Osteocyte (in vitro differentiated cells): Measurements from ENCODE around the gene ZSWIM8. TPM values are rescaled to one million over a fixed set of nuclear protein-coding genes. Genes with fewer than 3 reads are reported as not detected.

ENCODE experiments used
- DNase-seq: peaks from one replicate; pipeline ENCODE4 v3.0.0; 2021; ENCODE audit warnings: mixed read lengths; ENCODE audit not compliant: unreplicated experiment; ENCODE audit errors: extremely low spot score
- H3K27ac Mint-ChIP-seq: one replicate; pipeline ENCODE4 v1.8.0; 2021; ENCODE audit warnings: mild to moderate bottlenecking, mixed read lengths; ENCODE audit not compliant: unreplicated experiment
- H3K27me3 Mint-ChIP-seq: one replicate; pipeline ENCODE4 v1.8.0; 2021; ENCODE audit warnings: mixed read lengths; ENCODE audit not compliant: unreplicated experiment
- H3K36me3 Mint-ChIP-seq: one replicate; pipeline ENCODE4 v1.8.0; 2021; ENCODE audit warnings: mixed read lengths; ENCODE audit not compliant: unreplicated experiment
- H3K4me1 Mint-ChIP-seq: one replicate; pipeline ENCODE4 v1.8.0; 2021; ENCODE audit warnings: mixed read lengths; ENCODE audit not compliant: unreplicated experiment
- H3K4me3 Mint-ChIP-seq: one replicate; pipeline ENCODE4 v1.8.0; 2021; ENCODE audit warnings: mild to moderate bottlenecking, moderate library complexity, mixed read lengths; ENCODE audit not compliant: unreplicated experiment
- H3K9me3 Mint-ChIP-seq: one replicate; pipeline ENCODE4 v1.8.0; 2021; ENCODE audit warnings: mixed read lengths; ENCODE audit not compliant: unreplicated experiment
- total RNA-seq: library from RNA; stranded (reverse); gene quantifications from 2 replicates; pipeline ENCODE4 v1.2.1, GENCODE V29; 2021
- TF ChIP-seq, protein P1 (sequence below): fragments of 200-600 bp; sonication (generic); IDR thresholded peaks from 2 replicates; pipeline ENCODE4 v1.5.0; 2021; ENCODE audit warnings: antibody characterized with exemption, mild to moderate bottlenecking, moderate library complexity

ZSWIM8 gene
- total RNA-seq, 1 donor from 2014 or later, result 186 TPM

DNA sequence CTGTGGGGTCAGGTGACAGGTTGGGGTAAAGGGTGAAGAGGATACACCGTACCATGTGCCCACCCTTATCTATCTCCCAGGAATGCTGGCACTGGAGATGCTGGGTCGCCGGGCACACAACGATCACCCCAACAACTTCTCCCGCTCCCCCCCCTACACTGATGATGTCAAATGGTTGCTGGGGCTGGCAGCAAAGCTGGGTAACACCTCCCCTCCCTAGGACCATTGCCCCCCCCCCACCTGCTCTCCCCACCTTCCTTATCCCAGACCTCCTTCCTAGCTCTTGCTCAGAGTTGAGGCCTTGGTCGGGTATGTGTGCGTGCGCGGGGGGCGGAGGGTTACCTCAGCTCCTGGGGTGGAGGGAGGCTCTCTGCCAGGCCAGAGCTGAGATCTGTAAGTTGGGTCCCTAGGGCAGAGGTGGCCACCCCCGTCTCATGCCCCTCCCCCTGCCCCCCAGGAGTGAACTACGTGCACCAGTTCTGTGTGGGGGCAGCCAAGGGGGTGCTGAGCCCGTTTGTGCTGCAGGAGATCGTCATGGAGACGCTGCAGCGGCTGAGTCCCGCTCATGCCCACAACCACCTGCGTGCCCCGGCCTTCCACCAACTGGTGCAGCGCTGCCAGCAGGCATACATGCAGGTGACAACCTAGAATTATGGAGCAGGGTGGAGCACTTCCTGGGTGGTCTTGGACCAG lies 15.3 kb downstream of the ZSWIM8 start:
- H3K4me3 Mint-ChIP-seq, result no peak overlapping the region
- DNase-seq, result no peak
- no peak overlapping the region for H3K27ac Mint-ChIP-seq
- peaks cover 33% of the 10 kb centered on the region for H3K36me3 Mint-ChIP-seq
- H3K27me3 Mint-ChIP-seq, result no peaks in the 10 kb centered on the region
- H3K9me3 Mint-ChIP-seq, result no peaks in the 10 kb centered on the region
- TF ChIP-seq, protein P1, sequence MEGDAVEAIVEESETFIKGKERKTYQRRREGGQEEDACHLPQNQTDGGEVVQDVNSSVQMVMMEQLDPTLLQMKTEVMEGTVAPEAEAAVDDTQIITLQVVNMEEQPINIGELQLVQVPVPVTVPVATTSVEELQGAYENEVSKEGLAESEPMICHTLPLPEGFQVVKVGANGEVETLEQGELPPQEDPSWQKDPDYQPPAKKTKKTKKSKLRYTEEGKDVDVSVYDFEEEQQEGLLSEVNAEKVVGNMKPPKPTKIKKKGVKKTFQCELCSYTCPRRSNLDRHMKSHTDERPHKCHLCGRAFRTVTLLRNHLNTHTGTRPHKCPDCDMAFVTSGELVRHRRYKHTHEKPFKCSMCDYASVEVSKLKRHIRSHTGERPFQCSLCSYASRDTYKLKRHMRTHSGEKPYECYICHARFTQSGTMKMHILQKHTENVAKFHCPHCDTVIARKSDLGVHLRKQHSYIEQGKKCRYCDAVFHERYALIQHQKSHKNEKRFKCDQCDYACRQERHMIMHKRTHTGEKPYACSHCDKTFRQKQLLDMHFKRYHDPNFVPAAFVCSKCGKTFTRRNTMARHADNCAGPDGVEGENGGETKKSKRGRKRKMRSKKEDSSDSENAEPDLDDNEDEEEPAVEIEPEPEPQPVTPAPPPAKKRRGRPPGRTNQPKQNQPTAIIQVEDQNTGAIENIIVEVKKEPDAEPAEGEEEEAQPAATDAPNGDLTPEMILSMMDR, result no peak
- H3K4me1 Mint-ChIP-seq, result no peaks in the 10 kb centered on the region

DNA sequence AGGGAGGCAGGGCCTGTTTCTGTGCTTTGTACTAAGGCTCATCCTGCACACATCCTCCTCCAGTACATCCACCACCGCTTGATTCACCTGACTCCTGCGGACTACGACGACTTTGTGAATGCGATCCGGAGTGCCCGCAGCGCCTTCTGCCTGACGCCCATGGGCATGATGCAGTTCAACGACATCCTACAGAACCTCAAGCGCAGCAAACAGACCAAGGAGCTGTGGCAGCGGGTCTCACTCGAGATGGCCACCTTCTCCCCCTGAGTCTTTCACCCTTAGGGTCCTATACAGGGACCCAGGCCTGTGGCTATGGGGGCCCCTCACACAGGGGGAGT lies 15.8 kb downstream of the ZSWIM8 start:
- Mint-ChIP-seq H3K9me3 (no peaks in the 10 kb centered on the region), H3K27ac (no peak overlapping the region)

DNA sequence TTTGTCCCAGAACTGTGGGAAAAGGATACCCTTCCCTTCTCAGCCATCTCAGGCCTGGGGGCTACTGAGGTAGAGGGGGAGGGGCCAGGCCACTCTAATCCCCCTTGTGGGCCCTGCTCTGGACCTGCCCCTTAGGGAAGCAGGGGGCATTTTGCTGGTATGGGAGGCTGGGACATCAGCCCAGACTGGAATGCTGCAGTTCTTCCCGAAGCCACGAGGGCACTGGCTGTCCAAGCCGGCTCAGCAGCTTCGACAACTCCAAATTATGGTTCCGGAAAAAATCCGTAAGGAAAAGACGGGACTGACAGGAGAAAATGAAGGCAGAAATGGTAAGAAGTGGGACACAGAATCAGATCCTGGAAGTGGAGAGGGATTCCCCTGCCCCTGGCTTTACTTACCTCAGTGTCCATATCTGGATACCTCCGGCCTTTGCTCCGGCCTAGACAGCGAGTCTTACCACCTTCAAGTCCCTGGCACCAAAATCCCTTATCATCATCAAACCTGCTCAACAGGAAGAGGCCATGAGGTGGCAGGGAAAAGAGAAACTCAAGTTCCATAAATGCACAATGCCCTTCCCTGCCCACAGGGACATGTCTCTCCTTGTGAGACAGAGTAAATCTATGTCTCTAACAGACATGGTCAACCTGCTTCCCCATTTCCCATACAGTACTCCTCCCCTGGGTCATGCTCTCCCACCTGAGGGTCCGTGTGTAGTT lies 17.0 kb downstream of the ZSWIM8 start:
- peaks cover 37% of the 10 kb centered on the region for H3K36me3 Mint-ChIP-seq
- peak overlapping the region; percentile 13 for H3K27ac Mint-ChIP-seq
- H3K4me3 Mint-ChIP-seq, result no peak overlapping the region
- TF ChIP-seq, protein P1, result no peak
- H3K27me3 Mint-ChIP-seq, result no peaks in the 10 kb centered on the region
- DNase-seq, result no peak
- H3K4me1 Mint-ChIP-seq, result peaks cover 7% of the 10 kb centered on the region
- no peaks in the 10 kb centered on the region for H3K9me3 Mint-ChIP-seq

More for the DNA sequence above, 15.8 kb downstream of the ZSWIM8 start:
- Mint-ChIP-seq H3K27me3 (no peaks in the 10 kb centered on the region), H3K4me3 (no peak overlapping the region), H3K4me1 (no peaks in the 10 kb centered on the region), H3K36me3 (peaks cover 34% of the 10 kb centered on the region)
- DNase-seq, result no peak
- TF ChIP-seq, protein P1, result no peak

DNA sequence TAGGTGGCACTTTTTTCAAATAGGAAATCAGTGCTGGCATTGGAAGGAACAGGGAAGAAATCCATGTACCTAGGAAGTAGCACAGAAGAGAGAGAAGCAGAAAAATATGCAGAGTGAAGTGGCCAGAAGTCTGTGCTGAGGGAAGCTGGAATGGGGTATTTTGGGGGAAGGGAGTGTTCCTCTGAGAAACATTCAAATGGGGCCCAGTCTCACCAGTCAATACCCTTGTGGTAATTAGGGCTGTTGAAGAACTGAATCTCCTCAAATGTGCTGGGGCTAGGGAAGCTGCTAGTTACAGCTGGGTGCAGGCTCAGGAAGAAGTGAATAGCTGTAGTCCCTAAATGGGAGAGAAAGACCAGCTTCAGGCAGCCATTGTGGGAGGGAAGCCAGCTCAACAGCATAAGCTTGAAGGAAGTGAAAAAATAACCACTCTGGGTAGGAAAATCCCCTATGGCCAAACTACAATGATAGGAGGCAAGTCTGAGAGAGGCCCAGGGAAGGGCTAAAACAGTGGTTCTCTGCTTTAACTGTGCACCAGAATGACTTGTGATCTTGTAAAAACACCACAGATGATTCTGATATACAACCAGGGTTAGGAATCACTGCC lies 18.4 kb downstream of the ZSWIM8 start:
- H3K4me1 Mint-ChIP-seq, result peaks cover 9% of the 10 kb centered on the region
- H3K4me3 Mint-ChIP-seq, result no peak overlapping the region
- DNase-seq, result no peak

More for the DNA sequence above, 18.4 kb downstream of the ZSWIM8 start:
- TF ChIP-seq, protein P1, result no peak
- Mint-ChIP-seq H3K27ac (peak overlapping the region; percentile 54), H3K9me3 (no peaks in the 10 kb centered on the region), H3K27me3 (no peaks in the 10 kb centered on the region), H3K36me3 (peaks cover 34% of the 10 kb centered on the region)
